NCI-H2196 treated with DMSO at 0.1 percent for 48 hours (cell line): ENCODE data around the gene SERPINA5.

Experiments
- DNase-seq: peaks from one replicate; lab custom pipeline; 2025; ENCODE audit not compliant: unreplicated experiment; lab: John Stamatoyannopoulos, UW

Gene SERPINA5, protein sequence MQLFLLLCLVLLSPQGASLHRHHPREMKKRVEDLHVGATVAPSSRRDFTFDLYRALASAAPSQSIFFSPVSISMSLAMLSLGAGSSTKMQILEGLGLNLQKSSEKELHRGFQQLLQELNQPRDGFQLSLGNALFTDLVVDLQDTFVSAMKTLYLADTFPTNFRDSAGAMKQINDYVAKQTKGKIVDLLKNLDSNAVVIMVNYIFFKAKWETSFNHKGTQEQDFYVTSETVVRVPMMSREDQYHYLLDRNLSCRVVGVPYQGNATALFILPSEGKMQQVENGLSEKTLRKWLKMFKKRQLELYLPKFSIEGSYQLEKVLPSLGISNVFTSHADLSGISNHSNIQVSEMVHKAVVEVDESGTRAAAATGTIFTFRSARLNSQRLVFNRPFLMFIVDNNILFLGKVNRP

GRCh38 chr14:94581127-94581999 lies at the start of gene SERPINA5:
Gene SERPINA5, plus strand, starts transcription at chr14:94581426. Its CDS starts 5,937 bp downstream, at chr14:94587363.
- no peak for DNase-seq

GRCh38 chr14:94532447-94532846 lies 48.8 kb upstream of the SERPINA5 start:
- DNase-seq: no peak

- DNase-seq: no peak
Measured at GRCh38 chr14:94535506-94535905, 45.7 kb upstream of the SERPINA5 start.

- DNase-seq: no peak
Measured at GRCh38 chr14:94536836-94537235, 44.4 kb upstream of the SERPINA5 start.

DNA sequence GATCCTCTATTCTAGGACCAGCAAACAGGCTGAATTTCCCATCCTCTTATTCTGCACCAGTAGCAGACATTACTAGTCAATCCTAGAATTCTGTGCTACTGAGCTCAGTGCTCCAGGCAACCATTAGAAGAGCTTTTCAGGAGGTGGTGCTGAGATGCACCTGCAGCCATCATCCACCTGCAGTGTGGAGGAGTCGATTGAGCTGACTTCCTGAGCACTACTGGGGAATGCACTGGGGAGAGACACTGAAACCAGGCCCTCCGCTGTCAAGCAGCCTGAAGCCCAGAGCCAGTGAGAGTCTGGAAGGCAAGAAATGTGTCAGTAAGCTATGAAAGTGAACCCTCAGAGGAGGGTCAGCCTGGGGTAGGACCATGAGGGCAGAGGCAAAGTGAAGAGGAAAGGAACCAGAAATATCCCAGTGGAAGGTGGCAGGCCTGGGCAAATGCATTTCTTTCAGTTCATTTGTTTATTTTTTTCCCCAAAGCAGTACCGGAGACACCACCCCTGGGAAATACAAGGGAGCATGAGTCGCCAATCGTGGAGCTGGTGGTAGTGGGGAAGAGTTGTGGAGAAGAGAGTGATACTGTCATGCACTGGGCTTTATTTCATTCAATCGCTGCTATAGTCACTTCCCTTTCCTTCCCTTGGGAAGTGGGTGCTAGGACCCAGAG lies 43.0 kb upstream of the SERPINA5 start:
- DNase-seq: no peak

DNA sequence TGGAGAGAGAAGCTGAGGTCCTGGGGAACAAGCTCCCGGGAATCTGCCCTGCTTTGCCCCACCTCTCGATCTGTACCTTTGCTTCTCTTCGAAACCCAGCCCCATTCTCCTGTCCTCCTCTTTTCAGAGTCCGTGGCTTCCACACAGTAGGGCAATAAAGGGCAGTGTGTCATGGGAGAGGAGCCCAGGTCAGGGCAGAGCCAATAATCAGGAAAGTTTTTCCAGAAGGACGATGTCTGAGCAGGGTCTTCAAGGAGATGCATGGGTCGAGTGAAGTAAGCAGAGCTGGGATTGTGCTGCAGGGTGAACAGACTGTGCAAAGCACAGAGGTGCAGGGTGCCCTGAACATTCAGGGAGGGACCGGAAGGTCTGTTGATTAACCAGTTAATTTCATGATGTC lies 42.0 kb upstream of the SERPINA5 start:
- no peak for DNase-seq

- no peak for DNase-seq
Measured at GRCh38 chr14:94540031-94540794, 41.0 kb upstream of the SERPINA5 start.

- DNase-seq: no peak
Measured at GRCh38 chr14:94541234-94541975, 39.8 kb upstream of the SERPINA5 start.

DNA sequence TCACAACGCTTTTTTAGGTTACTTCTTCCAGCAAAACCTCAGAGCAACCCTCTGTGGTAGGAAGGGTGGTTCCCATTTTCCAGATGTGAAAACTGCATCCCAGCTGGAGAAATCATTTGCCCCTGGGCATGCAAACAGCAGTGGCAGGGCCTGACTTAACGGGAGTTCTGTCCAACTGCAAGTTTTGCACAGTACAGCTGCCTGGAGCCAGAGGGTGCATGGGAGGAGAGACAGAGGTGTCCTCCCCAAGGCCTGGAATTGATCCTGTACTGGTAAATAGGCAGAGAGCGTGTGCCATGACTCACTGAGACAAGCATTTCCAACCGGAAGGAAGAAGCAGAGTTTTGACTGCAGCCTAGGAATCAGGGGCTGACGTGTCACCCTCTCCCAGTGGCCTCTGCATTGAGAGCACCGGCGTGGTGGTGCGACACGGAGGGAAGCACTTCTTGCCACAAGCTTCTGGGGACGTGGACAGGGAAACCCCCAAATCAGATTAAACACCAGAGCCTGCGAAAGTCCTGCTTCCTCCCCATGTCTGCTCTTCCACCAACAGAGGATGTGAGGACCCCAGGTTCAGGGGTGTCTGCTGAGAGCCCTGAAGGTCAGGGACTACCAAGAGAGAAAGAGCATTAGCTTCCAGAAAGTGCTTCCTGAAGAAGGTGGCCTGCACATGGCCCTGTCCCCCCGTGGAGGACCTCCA lies 39.0 kb upstream of the SERPINA5 start:
- no peak for DNase-seq

DNA sequence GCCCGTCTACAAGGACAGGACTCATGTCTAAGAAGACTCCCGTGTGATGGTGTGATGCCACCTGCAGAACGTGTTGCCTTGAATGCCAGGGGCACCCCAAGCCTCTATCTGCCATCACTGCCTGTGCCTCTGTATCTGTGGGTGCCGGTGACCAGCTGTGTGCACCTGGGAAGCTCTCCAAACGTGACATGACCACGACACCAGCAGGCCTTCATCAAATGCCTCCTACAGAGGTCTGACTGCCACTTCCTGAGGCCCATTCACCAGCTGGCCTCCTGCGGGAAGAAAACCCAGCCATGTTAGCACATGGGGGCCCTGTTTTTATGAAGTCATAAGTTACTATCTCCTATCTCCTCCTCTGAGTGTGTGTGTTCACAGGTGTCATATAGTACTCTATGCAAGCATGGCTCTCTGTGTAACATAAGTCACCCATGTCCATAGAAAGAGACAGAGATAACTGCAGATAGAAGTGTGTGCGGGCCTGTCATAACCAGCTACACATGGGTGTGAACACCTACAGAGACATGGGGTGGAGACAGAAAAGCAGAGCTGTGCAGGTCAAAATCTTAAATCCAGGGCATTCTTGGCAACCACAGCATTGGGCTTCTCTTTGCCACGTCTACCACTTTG lies 38.3 kb upstream of the SERPINA5 start:
- DNase-seq: no peak

- DNase-seq: no peak
Measured at GRCh38 chr14:94543449-94544124, 37.6 kb upstream of the SERPINA5 start.

DNA sequence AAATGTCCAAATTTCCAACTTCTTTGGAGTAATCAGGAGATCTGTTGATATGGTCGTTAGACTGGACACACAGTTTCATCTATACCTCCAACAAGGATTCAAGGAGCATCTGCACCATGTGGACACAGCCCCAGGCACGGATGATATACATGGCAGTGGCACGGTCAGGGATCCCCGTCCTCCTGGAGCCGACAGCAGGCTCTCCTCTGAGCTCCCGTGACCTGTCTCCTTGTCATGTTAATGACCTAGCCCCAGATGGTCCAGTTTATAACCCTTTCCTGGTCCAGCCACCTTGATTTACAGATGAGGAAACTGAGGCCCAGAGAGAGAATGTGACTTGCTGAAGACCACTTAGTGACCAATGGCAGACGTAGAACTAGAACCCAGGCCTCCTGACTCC lies 36.5 kb upstream of the SERPINA5 start:
- no peak for DNase-seq

DNA sequence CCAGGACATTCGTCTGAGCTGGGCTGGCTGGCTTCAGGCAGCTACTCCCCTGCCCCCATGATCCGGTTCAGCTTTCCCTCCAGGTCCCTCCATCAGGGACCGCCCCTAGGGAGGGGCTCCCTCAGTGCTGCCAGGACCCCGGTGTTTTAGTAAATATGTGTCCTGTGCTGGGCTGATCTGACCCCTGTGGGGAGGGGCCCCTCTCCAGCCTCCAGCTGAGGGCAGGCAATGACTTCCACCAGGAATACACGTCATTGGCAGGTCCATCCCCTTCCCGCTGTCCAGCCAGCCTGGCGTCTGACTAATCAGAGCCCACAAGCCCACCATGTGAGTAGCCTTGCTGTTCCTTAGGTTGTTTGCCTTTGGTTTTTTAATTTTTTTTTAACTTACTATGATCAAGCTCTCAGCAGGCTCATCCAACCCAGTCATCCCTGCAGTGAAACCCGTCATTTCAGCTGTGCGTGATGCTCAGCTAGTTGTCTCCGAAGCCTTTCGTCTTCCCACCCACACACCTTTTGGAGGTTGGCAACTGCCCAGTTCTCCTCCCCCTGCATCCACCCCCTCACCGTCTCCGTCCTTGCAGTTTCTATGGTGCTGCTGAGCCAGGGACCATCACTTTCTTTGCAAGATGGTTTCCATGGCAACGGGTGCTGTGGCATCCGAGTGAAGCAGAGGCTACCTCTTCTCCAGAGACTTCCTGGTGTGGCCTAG lies 35.9 kb upstream of the SERPINA5 start:
- DNase-seq: no peak

DNA sequence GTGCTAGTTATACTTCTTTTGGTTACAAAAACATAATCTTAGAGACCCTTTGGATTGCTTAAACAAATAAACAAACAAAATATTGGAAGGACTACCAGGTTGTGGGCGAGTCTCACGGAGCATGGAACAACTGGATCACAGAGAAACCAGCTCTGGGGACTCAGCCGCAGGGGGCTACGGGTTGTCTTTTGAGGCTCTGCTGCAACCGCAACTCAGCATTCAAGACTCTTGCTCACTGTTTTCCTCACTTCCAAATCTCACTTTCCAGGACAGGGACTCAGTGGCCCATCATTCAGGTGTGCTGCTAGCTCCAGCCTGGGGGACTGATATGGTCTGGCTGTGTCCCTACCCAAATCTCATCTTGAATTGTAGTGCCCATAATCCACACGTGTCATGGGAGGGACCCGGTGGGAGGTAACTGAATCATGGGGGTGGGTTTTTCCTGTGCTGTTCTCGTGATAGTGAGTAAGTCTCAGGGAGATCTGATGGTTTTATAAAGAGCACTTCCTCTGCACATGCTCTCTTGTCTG lies 34.0 kb upstream of the SERPINA5 start:
- no peak for DNase-seq

DNA sequence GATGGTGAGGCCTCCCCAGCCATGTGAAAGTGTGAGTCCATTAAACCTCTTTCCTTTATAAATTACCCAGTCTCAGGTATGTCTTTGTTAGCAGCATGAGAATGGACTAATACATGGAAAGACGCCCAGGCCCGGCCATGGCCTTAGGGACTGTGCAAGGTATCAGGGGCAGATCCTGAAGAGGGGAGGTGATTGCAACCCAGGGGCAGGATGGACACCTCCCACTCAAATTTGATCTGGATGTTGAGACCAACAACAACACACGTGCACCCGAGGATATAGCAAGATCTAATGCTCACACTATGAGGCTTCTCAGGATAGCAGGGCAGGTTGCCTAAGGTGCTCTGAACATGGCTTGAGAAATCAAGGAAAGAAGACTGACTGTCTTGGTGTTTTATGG lies 33.5 kb upstream of the SERPINA5 start:
- no peak for DNase-seq

DNA sequence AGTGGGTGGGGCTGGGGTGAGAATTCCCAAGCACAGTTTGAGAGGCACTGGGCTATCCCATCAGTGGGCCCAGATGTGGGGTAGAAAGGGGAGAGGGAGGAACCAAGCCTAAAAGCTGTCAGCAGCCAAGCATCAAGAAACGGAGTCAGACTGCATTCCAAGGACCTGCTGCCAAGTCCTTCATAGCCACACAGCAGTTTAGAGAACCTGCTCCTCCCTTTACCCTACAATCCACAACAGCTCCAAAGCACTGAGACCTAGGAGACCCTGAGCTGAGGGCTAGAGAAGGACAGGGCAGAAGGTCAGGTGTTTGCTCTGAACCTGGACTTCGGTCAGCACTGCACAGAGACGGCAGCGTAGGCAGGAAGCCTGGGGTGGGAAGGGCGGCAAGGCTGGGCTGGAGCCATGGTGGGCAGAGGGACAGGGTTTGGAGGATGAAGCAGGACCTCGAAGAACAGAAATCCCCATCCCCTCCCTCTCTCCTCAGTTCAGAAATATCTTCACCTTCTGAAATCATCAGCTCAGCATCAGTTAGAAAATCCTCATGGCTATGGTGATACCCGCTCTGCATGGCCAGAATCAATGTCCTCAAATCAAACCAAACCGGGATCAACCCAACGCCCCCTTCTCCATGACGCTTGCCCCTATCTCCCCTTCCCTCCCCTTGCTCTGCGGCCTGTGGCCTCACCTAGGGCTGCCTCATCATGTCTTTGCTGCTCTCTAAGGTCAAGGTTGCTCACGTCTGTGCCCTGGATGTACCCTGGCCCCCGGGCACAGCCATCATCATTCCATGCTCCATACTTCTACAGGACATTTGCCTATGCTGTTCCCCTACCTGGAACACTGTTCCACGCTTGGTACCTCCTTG lies 32.9 kb upstream of the SERPINA5 start:
- DNase-seq: no peak
